HG03565 (cell line): ENCODE measurements around the gene GPHB5.

Source experiments
- ATAC-seq: cut with Tn5 transposase; IDR thresholded peaks from one replicate; pipeline ENCODE4 v1.9.1; 2021; ENCODE audit warnings: mild to moderate bottlenecking, moderate library complexity; ENCODE audit not compliant: unreplicated experiment

Gene GPHB5

DNA sequence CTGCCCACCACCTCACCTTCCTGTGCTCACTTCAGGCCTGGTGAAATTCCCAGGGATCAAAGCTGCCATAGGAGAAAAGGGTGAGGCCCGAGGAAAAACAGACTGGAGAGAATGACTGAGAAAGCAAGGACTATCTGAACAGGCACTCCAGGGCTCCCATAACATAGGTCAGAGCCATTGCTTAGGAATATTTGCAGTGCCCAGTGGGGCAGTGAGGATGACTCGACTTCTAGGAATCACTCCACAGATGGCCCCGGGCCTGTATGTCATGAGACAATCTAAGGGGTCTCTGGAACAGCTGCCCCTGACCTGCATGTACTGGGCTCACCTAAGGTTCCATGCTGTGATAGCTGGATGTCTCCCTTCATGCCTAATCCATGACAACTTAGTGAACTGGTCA, 51.6 kb downstream of the GPHB5 start:
- ATAC-seq = no peak

DNA sequence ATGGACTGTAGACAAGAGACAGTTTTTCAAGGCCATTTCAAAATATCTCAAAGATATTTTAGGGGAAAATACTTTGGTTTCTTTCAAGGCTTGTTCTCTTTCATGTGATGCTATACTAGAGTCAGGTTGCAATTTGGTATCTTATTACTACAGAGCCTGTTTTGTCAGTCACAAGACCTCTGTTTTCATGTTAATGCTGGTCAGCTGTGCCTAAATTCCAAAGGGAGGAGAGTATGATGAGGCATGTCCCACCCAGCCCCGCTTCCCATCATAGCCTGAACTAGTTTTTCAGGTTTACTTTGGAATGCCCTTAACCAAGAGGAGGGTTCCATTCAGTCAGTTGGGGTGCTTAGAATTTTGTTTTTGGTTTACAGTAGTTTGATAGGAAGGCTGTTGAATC, 52.6 kb downstream of the GPHB5 start:
- no peak for ATAC-seq
